Esophagus (tissue), 2 donors: ENCODE results near the gene GRM8. TPM values are rescaled to one million over a fixed set of nuclear protein-coding genes. Genes with fewer than 3 reads are reported as not detected.

ENCODE experiments used
- H3K27ac ChIP-seq, 2 donors: one replicate each; pipeline ENCODE4 v1.5.1; 2013; ENCODE audit warnings: low read depth in 2 of 2, mild to moderate bottlenecking in 2 of 2, inconsistent platforms in 1 of 2, low read length in 1 of 2, moderate library complexity in 1 of 2
- H3K27me3 ChIP-seq, 2 donors: one replicate each; pipeline ENCODE4 v1.6.1; 2013; ENCODE audit warnings: low read length in 2 of 2, control low read depth in 1 of 2, mild to moderate bottlenecking in 1 of 2; ENCODE audit not compliant: insufficient read depth in 2 of 2, control insufficient read depth in 1 of 2
- H3K36me3 ChIP-seq, 2 donors: one replicate each; pipeline ENCODE4 v1.6.1; 2013; ENCODE audit warnings: low read length in 1 of 2; ENCODE audit not compliant: control insufficient read depth in 2 of 2, insufficient read depth in 2 of 2
- H3K4me1 ChIP-seq, 2 donors: one replicate each; pipeline ENCODE4 v1.6.1; 2013; ENCODE audit warnings: low read length in 1 of 2; ENCODE audit not compliant: control insufficient read depth in 2 of 2, insufficient read depth in 2 of 2
- H3K4me3 ChIP-seq, 2 donors: one replicate each; pipeline ENCODE4 v1.5.1; 2013; ENCODE audit warnings: low read length in 2 of 2, mild to moderate bottlenecking in 2 of 2, low read depth in 1 of 2, moderate library complexity in 1 of 2
- H3K9me3 ChIP-seq, 2 donors: one replicate each; pipeline ENCODE4 v1.6.1; 2013; ENCODE audit warnings: mild to moderate bottlenecking in 2 of 2, low read depth in 1 of 2, low read length in 1 of 2, moderate library complexity in 1 of 2; ENCODE audit not compliant: control insufficient read depth in 2 of 2, insufficient read depth in 1 of 2
- WGBS, 2 donors: extraction: QIAGEN DNeasy Blood & Tissue Kit; methylation state at CpG; one replicate each; pipeline ENCODE4 v1.1.7; 2013; 5-methylcytosine and 5-hydroxymethylcytosine counted together
- polyA plus RNA-seq, 2 donors: library from polyadenylated mRNA; stranded (reverse); fragments of 200-250 nt; gene quantifications; one replicate each; pipeline ENCODE4 v1.2.3, GENCODE V29; 2013
- donor health status: healthy with polysubstance abuse.
- donor health status: Bipolar disorder and iron deficiency.

Gene GRM8
- polyA plus RNA-seq: under 1 TPM in 1 of 2 donors, not detected in 1; 0.19 TPM

DNA sequence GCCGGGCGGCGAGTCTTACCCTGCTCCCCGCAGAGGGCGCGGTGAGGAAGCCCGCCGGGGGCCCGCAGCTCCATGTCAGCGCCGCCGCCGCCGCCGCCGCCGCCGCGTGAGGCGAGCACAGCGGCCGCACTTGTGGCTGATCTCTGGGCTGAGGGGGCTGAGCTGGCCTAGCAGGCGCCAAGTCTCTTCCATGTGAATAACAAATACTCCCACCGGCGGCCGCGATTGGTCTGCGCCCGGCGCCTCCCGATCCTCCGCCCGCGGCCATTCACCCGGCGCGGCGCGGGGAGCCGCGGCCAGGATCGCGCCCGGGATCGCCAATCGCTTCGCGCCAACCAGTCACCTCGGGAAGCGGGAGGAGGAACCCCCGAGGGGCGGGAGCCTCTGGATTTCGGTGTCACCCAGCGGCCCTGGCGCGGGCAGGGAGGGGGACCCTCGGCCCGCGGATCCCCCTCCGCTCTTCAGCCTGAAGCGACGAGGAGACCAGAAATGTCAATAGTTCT, at the start of gene GRM8:
TSS of gene GRM8 (minus strand) at position 164 of the 503 bp plus-strand sequence.
- WGBS, 2 donors: 1% methylated on average over 60 to 62 of the region's 62 CpGs
- Histone ChIP-seq H3K36me3 (no peaks in the 10 kb centered on the region), H3K4me1 (peaks cover 8 to 11% of the 10 kb centered on the region in 2 donors), H3K27me3 (peaks cover 0 to 17% of the 10 kb centered on the region in 2 donors), H3K9me3 (no peaks in the 10 kb centered on the region), H3K27ac (no peak within 1 kb of the TSS), H3K4me3 (peak within 1 kb of the TSS; percentile 70 to 71)

DNA sequence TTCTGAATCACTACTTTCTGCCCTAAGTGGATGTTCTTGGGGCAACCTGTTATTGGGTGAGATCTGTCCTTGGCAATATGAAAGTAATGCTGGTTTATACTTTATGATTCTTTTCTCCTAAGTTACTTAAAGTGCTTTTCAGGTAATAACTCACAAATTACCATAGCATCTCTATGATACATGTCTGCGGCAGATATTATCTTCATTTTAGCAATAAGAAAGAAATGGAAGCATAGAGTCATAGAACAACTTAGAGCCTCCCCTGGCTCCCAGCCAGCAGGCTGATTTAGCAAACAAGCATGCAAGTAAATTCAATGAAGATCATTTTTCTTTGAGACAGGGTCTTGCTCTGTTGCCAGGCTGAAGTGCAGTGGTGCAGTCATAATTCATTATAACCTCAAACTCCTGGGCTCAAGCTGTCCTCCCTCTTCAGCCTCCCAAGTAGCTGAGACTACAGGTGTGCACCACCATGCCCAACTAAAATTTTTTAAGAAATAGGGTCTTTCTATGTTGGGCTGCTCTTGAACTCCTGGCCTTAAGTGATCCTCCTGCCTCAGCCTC, 38.1 kb upstream of the GRM8 start:
- Histone ChIP-seq H3K27ac (no peak overlapping the region), H3K4me3 (no peak overlapping the region), H3K4me1 (peaks cover 0 to 2% of the 10 kb centered on the region in 2 donors), H3K36me3 (no peaks in the 10 kb centered on the region), H3K9me3 (no peaks in the 10 kb centered on the region), H3K27me3 (no peaks in the 10 kb centered on the region)
- 73 to 82% methylated on average over 1 of the region's 1 CpG for WGBS, 2 donors

DNA sequence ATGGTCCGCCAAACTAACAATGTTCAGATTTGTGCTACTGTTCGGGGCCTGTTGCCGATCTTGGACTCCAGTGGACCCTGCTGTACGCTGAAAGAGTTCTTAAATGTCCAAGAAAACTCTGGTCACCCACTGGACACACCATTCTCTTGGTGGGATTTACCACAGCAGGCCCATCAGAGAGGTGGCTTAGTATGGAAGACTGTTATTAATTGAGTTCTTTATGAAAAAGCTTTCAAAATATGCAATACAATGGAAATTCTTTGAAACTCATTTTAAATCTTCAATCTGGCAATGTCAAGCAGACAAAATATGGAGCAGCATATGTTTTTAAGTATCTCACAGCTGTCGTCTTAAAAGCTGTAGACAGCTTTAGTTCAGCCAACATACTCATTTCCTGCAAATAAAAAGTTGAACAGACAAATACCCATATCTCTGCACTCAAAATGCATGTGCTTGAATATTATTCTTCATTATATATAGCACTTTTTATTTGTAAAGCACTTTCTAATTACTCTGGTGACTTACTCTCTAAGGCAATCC, 37.4 kb upstream of the GRM8 start:
- peaks cover 0 to 2% of the 10 kb centered on the region in 2 donors for H3K4me1 ChIP-seq
- H3K36me3 ChIP-seq: no peaks in the 10 kb centered on the region
- no peak overlapping the region for H3K4me3 ChIP-seq
- H3K9me3 ChIP-seq: no peaks in the 10 kb centered on the region
- no peak overlapping the region for H3K27ac ChIP-seq
- no peaks in the 10 kb centered on the region for H3K27me3 ChIP-seq
- 74 to 77% methylated on average over 5 of the region's 5 CpGs for WGBS, 2 donors

DNA sequence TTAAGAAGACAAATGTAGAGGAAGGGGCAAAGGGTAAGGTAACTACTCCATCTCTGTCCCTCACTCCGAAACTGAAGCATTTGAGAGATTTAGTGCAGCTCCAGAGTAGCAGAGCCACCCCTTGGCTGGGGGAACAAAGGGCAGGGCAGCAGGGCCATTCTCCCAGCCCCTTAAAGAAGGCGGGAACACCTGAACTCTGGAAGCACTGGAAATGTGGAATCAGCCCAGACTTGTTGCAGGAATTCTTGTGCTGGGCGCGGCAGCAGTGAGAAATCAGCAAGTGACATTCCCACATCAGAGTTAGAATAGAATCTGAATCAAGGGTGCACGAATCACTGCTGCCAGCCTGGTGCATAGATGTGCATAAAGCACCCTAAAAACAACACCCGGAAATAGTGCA, 34.4 kb upstream of the GRM8 start:
- Histone ChIP-seq H3K9me3 (no peaks in the 10 kb centered on the region), H3K4me1 (peaks cover 0 to 2% of the 10 kb centered on the region in 2 donors), H3K4me3 (no peak overlapping the region), H3K27ac (peak overlapping the region in 1 of 2 donors; percentile 26), H3K27me3 (no peaks in the 10 kb centered on the region), H3K36me3 (no peaks in the 10 kb centered on the region)
- WGBS, 2 donors: 35 to 51% methylated on average over 6 of the region's 6 CpGs

DNA sequence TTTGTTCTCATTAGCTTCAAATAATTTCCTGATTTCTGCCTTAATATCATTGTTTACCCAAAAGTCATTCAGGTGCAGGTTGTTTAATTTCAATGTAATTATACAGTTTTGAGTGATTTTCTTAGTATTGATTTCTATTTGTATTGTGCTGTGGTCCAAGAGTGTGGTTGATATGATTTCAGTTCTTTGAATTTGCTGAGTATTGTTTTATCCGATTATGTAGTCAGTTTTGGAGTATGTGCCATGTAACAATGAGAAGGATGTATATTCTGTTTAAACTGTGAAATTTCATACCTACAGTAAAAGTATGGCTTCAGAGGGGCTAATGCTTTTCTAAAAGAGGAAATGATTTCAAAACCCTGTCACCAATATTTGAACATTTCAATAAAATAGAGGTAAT, 17.4 kb upstream of the GRM8 start:
- no peaks in the 10 kb centered on the region for H3K4me1 ChIP-seq
- 94 to 97% methylated on average over 1 of the region's 1 CpG for WGBS, 2 donors
- no peaks in the 10 kb centered on the region for H3K9me3 ChIP-seq
- no peaks in the 10 kb centered on the region for H3K27me3 ChIP-seq
- H3K27ac ChIP-seq: no peak overlapping the region
- H3K36me3 ChIP-seq: no peaks in the 10 kb centered on the region
- no peak overlapping the region for H3K4me3 ChIP-seq

DNA sequence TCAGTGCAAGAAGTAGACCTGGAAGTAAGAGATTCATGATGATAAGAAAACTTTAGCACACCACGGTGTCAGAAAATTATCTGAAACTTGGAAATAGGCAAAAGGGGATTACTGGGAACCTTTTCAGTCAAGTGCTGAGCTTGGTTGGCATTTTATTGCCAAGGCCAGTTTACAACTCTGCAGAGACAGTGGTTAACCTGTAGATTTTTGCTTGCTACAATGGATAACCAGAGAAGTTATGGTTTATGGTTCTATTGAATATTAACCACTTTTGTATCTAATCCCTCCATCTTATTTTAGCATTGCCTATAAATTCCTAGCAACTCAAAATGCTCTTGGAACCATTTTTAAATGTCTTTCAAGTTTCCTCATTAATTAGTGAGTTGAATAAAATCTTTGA, 13.3 kb upstream of the GRM8 start:
- H3K36me3 ChIP-seq: no peaks in the 10 kb centered on the region
- H3K27me3 ChIP-seq: no peaks in the 10 kb centered on the region
- WGBS, 2 donors: 75 to 78% methylated on average over 1 of the region's 1 CpG
- no peak overlapping the region for H3K27ac ChIP-seq
- no peaks in the 10 kb centered on the region for H3K9me3 ChIP-seq
- no peaks in the 10 kb centered on the region for H3K4me1 ChIP-seq
- no peak overlapping the region for H3K4me3 ChIP-seq

DNA sequence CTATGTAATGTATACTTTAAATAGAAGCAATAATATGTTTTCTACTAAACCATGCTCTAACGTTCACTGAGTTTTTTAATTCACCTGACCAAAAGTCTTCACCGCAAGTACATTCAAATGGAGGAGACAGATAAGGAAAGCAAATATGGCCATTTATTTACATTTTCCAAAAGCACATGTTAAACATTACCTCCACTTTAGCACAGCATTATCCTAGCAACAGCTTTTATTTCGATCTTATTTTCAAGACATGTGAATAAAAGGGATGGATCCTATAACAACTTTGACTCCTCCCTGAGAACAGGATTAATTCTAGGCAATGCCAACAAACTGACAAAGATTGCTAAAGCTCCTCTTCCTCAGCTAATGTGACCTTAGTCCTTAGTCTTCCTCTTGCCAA, 11.5 kb upstream of the GRM8 start:
- Histone ChIP-seq H3K4me1 (no peaks in the 10 kb centered on the region), H3K4me3 (no peak overlapping the region), H3K36me3 (no peaks in the 10 kb centered on the region), H3K27ac (no peak overlapping the region), H3K9me3 (peaks cover 0 to 2% of the 10 kb centered on the region in 2 donors), H3K27me3 (no peaks in the 10 kb centered on the region)
- 56 to 63% methylated on average over 3 of the region's 3 CpGs for WGBS, 2 donors

DNA sequence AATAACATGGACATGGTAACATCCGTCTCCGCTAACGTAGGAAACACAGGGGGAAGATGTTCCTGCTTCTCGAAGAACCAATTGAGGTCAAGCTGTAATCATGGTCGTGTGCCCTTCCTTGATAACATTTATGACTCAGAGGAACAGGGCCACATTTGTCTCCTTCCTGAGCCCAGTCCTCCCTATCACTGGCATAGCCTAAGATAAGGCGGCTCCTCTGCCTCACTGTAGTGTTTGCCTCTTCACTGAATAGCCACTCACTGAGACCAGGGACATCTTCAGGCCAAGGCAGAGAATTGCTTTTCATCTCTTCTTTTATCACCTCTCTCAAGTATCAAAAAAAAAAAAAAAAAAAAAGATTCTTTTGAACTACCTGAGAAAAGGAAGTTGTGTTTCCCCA, 5.4 kb upstream of the GRM8 start:
- Histone ChIP-seq H3K4me1 (no peaks in the 10 kb centered on the region), H3K4me3 (no peak overlapping the region), H3K36me3 (no peaks in the 10 kb centered on the region), H3K27ac (no peak overlapping the region), H3K27me3 (no peaks in the 10 kb centered on the region), H3K9me3 (peaks cover 0 to 2% of the 10 kb centered on the region in 2 donors)
- WGBS, 2 donors: 67 to 68% methylated on average over 6 of the region's 6 CpGs

DNA sequence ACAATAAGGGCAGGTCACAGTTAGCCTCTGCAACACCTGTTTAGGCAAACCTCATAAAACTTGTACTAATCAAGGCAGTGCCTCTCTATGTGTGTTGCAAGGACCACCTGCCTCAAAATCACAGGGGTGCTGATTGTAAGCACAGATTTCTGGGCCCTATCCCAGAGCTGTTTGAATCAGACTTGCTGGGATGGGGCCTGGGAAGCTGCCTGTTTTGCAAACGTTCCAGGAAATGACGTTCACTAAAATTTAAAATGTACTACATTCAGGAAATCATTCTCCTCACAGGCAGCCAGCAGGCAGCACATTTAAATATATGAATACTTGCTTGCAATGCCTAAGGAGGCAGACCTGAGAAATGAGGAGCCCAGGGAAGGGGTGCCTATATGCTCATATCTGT, 4.3 kb upstream of the GRM8 start:
- WGBS, 2 donors: 29 to 32% methylated on average over 2 of the region's 2 CpGs
- H3K27me3 ChIP-seq: peaks cover 0 to 7% of the 10 kb centered on the region in 2 donors

More for the DNA sequence above, 4.3 kb upstream of the GRM8 start:
- Histone ChIP-seq H3K4me1 (peaks cover 0 to 4% of the 10 kb centered on the region in 2 donors), H3K36me3 (no peaks in the 10 kb centered on the region), H3K9me3 (peaks cover 0 to 2% of the 10 kb centered on the region in 2 donors), H3K4me3 (no peak overlapping the region), H3K27ac (no peak overlapping the region)
